Uterus (tissue), 2 donors: ENCODE measurements around the gene ACADM.
"Not testable (repeated sequence)": the region's sequence is repeated elsewhere in the genome, so short reads cannot be mapped to it uniquely, and the experiment has no call there.

ENCODE experiments used
- POLR2A ChIP-seq, 2 donors: fragments of 450-650 bp; IDR thresholded peaks; one replicate each; pipeline ENCODE4 v1.6.1; 2016; ENCODE audit warnings: antibody characterized with exemption in 2 of 2, mild to moderate bottlenecking in 1 of 2, moderate library complexity in 1 of 2
- TF ChIP-seq, protein P1 (sequence below), 4 experiments: fragments of 200-600 bp in 2 of 4; fragments of 450-650 bp in 2 of 4; sonication (generic) in 2 of 4; IDR thresholded peaks; one replicate each; pipeline ENCODE4 v1.5.1; 2016 to 2019; ENCODE audit warnings: antibody characterized with exemption in 4 of 4, mild to moderate bottlenecking in 2 of 4, moderate library complexity in 1 of 4

DNA sequence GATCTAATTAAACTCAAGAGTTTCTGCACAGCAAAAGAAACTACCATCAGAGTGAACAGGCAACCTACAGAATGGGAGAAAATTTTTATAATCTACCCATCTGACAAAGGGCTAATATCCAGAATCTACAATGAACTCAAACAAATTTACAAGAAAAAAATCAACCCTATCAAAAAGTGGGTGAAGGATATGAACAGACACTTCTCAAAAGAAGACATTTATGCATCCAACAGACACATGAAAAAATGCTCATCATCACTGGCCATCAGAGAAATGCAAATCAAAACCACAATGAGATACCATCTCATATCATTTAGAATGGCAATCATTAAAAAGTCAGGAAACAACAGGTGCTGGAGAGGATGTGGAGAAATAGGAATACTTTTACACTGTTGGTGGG lies 32.7 kb downstream of the ACADM start:
- TF ChIP-seq, protein P1, sequence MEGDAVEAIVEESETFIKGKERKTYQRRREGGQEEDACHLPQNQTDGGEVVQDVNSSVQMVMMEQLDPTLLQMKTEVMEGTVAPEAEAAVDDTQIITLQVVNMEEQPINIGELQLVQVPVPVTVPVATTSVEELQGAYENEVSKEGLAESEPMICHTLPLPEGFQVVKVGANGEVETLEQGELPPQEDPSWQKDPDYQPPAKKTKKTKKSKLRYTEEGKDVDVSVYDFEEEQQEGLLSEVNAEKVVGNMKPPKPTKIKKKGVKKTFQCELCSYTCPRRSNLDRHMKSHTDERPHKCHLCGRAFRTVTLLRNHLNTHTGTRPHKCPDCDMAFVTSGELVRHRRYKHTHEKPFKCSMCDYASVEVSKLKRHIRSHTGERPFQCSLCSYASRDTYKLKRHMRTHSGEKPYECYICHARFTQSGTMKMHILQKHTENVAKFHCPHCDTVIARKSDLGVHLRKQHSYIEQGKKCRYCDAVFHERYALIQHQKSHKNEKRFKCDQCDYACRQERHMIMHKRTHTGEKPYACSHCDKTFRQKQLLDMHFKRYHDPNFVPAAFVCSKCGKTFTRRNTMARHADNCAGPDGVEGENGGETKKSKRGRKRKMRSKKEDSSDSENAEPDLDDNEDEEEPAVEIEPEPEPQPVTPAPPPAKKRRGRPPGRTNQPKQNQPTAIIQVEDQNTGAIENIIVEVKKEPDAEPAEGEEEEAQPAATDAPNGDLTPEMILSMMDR (IDR thresholded peaks at IDR 0.05): not testable (repeated sequence)
- not testable (repeated sequence) for TF ChIP-seq POLR2A (IDR thresholded peaks at IDR 0.05)
